Natural killer cell (primary cell): Measurements from ENCODE around the gene GNAT1. TPM values are rescaled to one million over a fixed set of nuclear protein-coding genes. Genes with fewer than 3 reads are reported as not detected.

Source experiments
- ATAC-seq, 3 donors: fragments of 150-1000 bp in 2 of 3; fragments of 200-7000 bp in 1 of 3; cut with Tn5 transposase; 1 replicate in 1 of 3; 2 replicates in 2 of 3; pipeline ENCODE4 v1.10.0; 2021; ENCODE audit warnings: mild to moderate bottlenecking in 2 of 3, moderate library complexity in 2 of 3
- DNase-seq, 2 donors: peaks; one replicate each; pipeline versions ENCODE4 v3.0.0 to v3.0.0-alpha.2; 2013 to 2021; ENCODE audit warnings: mixed read lengths in 1 of 2
- H3K27ac ChIP-seq: one replicate; pipeline ENCODE4 v1.5.1; 2013; ENCODE audit warnings: mild to moderate bottlenecking, low read length
- H3K27me3 ChIP-seq: one replicate; pipeline ENCODE4 v1.6.1; 2013; ENCODE audit warnings: low read length; ENCODE audit not compliant: control insufficient read depth, insufficient read depth
- H3K36me3 ChIP-seq: one replicate; pipeline ENCODE4 v1.6.1; 2013; ENCODE audit warnings: low read length; ENCODE audit not compliant: control insufficient read depth, insufficient read depth
- H3K4me1 ChIP-seq: one replicate; pipeline ENCODE4 v1.6.1; 2013; ENCODE audit warnings: low read length; ENCODE audit not compliant: control insufficient read depth, insufficient read depth
- H3K4me3 ChIP-seq: one replicate; pipeline ENCODE4 v1.5.1; 2013; ENCODE audit warnings: low read length
- H3K9me3 ChIP-seq: one replicate; pipeline ENCODE4 v1.6.1; 2013; ENCODE audit warnings: low read length; ENCODE audit not compliant: control insufficient read depth, insufficient read depth
- H3K27ac Mint-ChIP-seq, 2 donors: one replicate each; pipeline ENCODE4 v1.8.0; 2022; ENCODE audit warnings: mild to moderate bottlenecking in 2 of 2, mixed read lengths in 2 of 2, moderate library complexity in 1 of 2
- H3K27me3 Mint-ChIP-seq, 2 donors: one replicate each; pipeline ENCODE4 v1.8.0; 2022; ENCODE audit warnings: low read depth in 2 of 2, mixed read lengths in 2 of 2
- H3K36me3 Mint-ChIP-seq: one replicate; pipeline ENCODE4 v1.8.0; 2022; ENCODE audit warnings: mixed read lengths
- H3K4me1 Mint-ChIP-seq, 2 donors: one replicate each; pipeline ENCODE4 v1.8.0; 2022; ENCODE audit warnings: mixed read lengths in 2 of 2
- H3K4me3 Mint-ChIP-seq: one replicate; pipeline ENCODE4 v1.8.0; 2022; ENCODE audit warnings: mild to moderate bottlenecking, moderate library complexity, mixed read lengths
- H3K9me3 Mint-ChIP-seq, 2 donors: one replicate each; pipeline ENCODE4 v1.8.0; 2022; ENCODE audit warnings: mixed read lengths in 2 of 2
- CTCF ChIP-seq: fragments of 200-600 bp; IDR thresholded peaks from one replicate; pipeline ENCODE4 v1.8.0; 2022; ENCODE audit warnings: antibody characterized with exemption
- WGBS: methylation state at CpG from one replicate; pipeline ENCODE4 v1.1.7; 2013; ENCODE audit warnings: missing lambda C conversion rate; ENCODE audit not compliant: insufficient coverage; 5-methylcytosine and 5-hydroxymethylcytosine counted together
- intact Hi-C: fragments of 100-400 bp; cut with micrococcal nuclease; formaldehyde crosslinking; loops from one replicate; pipeline ENCODE4 v1.14.2; 2022
- total RNA-seq, 4 donors: library from RNA; stranded (reverse); fragments of 120-200 nt in 1 of 4; gene quantifications; one replicate each; pipeline versions ENCODE4 v1.2.3 to v1.2.4, GENCODE V29; 2013 to 2022

Gene GNAT1
- total RNA-seq, 3 donors from 2014 or later (not counting 1 experiment from before 2014, with no cell fraction given) = not detected

DNA sequence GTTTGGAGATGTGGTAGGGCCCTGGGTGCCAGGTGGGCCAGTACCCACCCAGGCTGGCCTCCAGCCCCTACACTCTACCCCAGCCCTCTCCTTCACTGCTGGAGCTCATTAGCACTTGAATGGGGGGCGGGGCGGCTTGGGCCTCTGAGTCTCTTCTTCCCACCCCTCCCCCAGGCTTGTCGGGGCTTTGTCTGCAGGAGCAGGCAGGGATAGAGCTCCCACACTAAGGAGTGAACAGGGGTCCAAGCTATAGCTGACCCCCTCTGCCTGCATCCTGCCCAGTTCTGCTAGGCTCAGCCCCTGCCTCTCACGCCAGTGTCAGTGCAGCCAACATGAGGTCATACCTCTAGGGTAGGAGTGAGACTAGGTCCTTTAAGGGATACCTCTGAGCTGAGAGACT, 49.8 kb downstream of the GNAT1 start:
- peaks cover 69 to 91% of the 10 kb centered on the region in 2 donors for H3K4me1 Mint-ChIP-seq
- intact Hi-C loops = no loop called here
- no peaks in the 10 kb centered on the region for H3K9me3 ChIP-seq
- WGBS = 76% methylated on average over 4 of the region's 4 CpGs
- peaks cover 91% of the 10 kb centered on the region for H3K4me1 ChIP-seq
- H3K27me3 Mint-ChIP-seq = no peaks in the 10 kb centered on the region
- no peaks in the 10 kb centered on the region for H3K27me3 ChIP-seq
- peak overlapping the region; percentile 95 for H3K27ac Mint-ChIP-seq
- ATAC-seq (no peak), DNase-seq (no peak)
- peak overlapping the region; percentile 76 for H3K4me3 Mint-ChIP-seq
- no peak for TF ChIP-seq CTCF
- peaks cover 27% of the 10 kb centered on the region for H3K36me3 ChIP-seq
- H3K4me3 ChIP-seq = no peak overlapping the region
- H3K36me3 Mint-ChIP-seq = no peaks in the 10 kb centered on the region
- no peaks in the 10 kb centered on the region for H3K9me3 Mint-ChIP-seq
- peak overlapping the region; percentile 86 for H3K27ac ChIP-seq

DNA sequence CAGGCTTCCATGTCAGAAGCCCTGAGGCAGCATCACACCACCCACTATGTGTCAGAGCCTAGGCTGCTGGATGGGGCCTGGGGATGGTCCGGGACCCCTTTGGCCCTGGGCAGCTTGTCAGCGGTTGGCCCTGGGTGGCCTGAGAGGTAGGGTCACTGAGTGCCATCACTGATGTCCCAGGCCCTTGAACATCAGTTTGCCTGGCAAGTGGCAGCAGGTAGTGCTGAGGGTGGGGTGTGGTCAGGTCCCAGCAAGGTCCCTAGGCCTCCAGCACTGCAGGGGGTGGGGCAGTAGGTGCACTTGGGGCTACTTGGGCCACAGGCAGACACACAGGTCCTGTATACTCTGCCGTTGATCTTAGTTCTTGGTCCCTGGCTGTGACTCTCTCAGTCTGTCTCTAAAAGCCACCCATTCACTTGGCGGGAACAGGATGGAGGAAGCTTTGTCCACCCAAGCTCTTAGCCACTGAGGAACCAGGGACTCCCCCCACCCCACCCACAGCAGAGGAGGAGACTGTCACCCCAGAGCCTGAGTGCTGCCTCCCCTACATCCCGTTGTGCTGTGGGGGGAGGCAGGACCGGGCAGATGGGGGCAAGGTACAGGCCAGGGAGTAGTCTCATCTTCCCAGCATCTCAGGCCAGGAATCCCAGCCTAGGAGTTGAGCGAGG, 50.4 kb downstream of the GNAT1 start:
- Histone ChIP-seq H3K36me3 (peaks cover 27% of the 10 kb centered on the region), H3K27ac (peak overlapping the region; percentile 86), H3K4me1 (peaks cover 92% of the 10 kb centered on the region), H3K9me3 (no peaks in the 10 kb centered on the region), H3K27me3 (no peaks in the 10 kb centered on the region), H3K4me3 (no peak overlapping the region)
- Mint-ChIP-seq H3K9me3 (no peaks in the 10 kb centered on the region), H3K27ac (peak overlapping the region; percentile 95), H3K36me3 (no peaks in the 10 kb centered on the region), H3K4me3 (peak overlapping the region; percentile 52), H3K27me3 (no peaks in the 10 kb centered on the region), H3K4me1 (peaks cover 74 to 91% of the 10 kb centered on the region in 2 donors)
- WGBS = 47% methylated on average over 7 of the region's 7 CpGs
- no peak for ATAC-seq
- no peak for DNase-seq
- intact Hi-C loops = no loop called here
- TF ChIP-seq CTCF = no peak

DNA sequence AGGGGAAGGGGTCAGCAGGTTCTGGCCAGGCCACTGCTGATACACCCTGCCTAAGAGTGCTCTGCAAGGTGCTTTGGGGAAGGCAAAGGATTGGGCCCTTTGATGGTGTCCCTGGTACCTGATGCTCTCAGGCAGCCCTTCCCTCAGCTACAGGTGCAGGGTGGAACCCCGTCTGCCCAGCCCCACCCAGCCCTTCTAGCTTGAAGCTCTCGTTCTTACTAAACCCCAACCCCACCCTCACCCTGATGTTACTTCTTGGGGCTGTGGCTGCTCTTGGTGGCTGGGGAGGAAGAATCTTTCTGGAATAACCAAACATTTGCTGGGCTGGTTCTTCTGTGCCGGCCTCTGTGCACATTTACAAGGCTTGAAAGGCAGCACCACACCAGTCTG, 51.0 kb downstream of the GNAT1 start:
- Histone ChIP-seq H3K4me3 (no peak overlapping the region), H3K9me3 (no peaks in the 10 kb centered on the region), H3K36me3 (peaks cover 28% of the 10 kb centered on the region), H3K4me1 (peaks cover 95% of the 10 kb centered on the region), H3K27ac (peak overlapping the region; percentile 86), H3K27me3 (no peaks in the 10 kb centered on the region)
- peak in 1 of 2 donors; percentile 46 for DNase-seq
- WGBS = 29% methylated on average over 2 of the region's 3 CpGs
- H3K36me3 Mint-ChIP-seq = no peaks in the 10 kb centered on the region
- peak overlapping the region; percentile 95 for H3K27ac Mint-ChIP-seq
- no peak for TF ChIP-seq CTCF
- no peaks in the 10 kb centered on the region for H3K9me3 Mint-ChIP-seq
- intact Hi-C loops = no loop called here
- peak overlapping the region; percentile 83 for H3K4me3 Mint-ChIP-seq
- no peak for ATAC-seq
- no peaks in the 10 kb centered on the region for H3K27me3 Mint-ChIP-seq
- H3K4me1 Mint-ChIP-seq = peaks cover 74 to 91% of the 10 kb centered on the region in 2 donors
